Neural cell (in vitro differentiated cells): ENCODE measurements around the gene ATXN7L3. TPM values are rescaled to one million over a fixed set of nuclear protein-coding genes. Genes with fewer than 3 reads are reported as not detected.

ENCODE experiments used
- H2AFZ ChIP-seq: fragments of 200-600, 300-800 bp; sonication (generic), shearing (Covaris generic); 2 replicates; pipeline ENCODE4 v1.6.0; 2014; ENCODE audit warnings: low read depth, mild to moderate bottlenecking, antibody characterized with exemption, low read length, moderate library complexity
- H3F3A ChIP-seq: fragments of 200-600 bp; shearing (Covaris generic); 2 replicates; pipeline ENCODE4 v1.6.1; 2016; ENCODE audit warnings: mild to moderate bottlenecking, moderate library complexity, mixed read lengths, antibody characterized with exemption, low read length; ENCODE audit not compliant: insufficient read depth, poor library complexity, severe bottlenecking
- H3K27ac ChIP-seq: fragments of 200-600, 300-800 bp; sonication (generic), shearing (Covaris generic); 2 replicates; pipeline ENCODE4 v1.5.1; 2014; ENCODE audit warnings: mild to moderate bottlenecking, low read length, moderate library complexity
- H3K27me3 ChIP-seq: fragments of 300-800, 200-600 bp; sonication (generic), shearing (Covaris generic); 2 replicates; pipeline ENCODE4 v1.6.0; 2014; ENCODE audit warnings: mild to moderate bottlenecking, low read depth, low read length, moderate library complexity; ENCODE audit not compliant: insufficient read depth
- H3K36me3 ChIP-seq: fragments of 300-800, 200-600 bp; sonication (generic), shearing (Covaris generic); 2 replicates; pipeline ENCODE4 v1.5.1; 2014; ENCODE audit warnings: mild to moderate bottlenecking, antibody characterized with exemption, low read length, moderate library complexity; ENCODE audit not compliant: insufficient read depth
- H3K4me2 ChIP-seq: fragments of 300-800, 200-600 bp; sonication (generic), shearing (Covaris generic); 2 replicates; pipeline ENCODE4 v1.6.0; 2014; ENCODE audit warnings: mild to moderate bottlenecking, low read length
- H3K4me3 ChIP-seq: fragments of 300-800, 200-600 bp; sonication (generic), shearing (Covaris generic); 2 replicates; pipeline ENCODE4 v1.5.1; 2014; ENCODE audit warnings: mild to moderate bottlenecking, low read length, moderate library complexity
- H3K79me2 ChIP-seq: fragments of 200-600 bp; shearing (Covaris generic); replicated peaks from 2 replicates; pipeline ENCODE4 v1.6.0; 2014; ENCODE audit warnings: mild to moderate bottlenecking, low read length, moderate library complexity; ENCODE audit not compliant: insufficient read depth
- H3K9ac ChIP-seq: fragments of 300-800, 200-600 bp; sonication (generic), shearing (Covaris generic); 2 replicates; pipeline ENCODE4 v1.6.1; 2016; ENCODE audit warnings: mild to moderate bottlenecking, low read length, mixed read lengths
- H3K9me2 ChIP-seq: fragments of 200-600 bp; shearing (Covaris generic); 2 replicates; pipeline ENCODE4 v1.6.1; 2016; ENCODE audit warnings: mild to moderate bottlenecking, low read length, mixed read lengths; ENCODE audit not compliant: insufficient read depth
- H3K9me3 ChIP-seq: fragments of 200-600, 300-800 bp; sonication (generic), shearing (Covaris generic); 2 replicates; pipeline ENCODE4 v1.6.1; 2016; ENCODE audit warnings: mild to moderate bottlenecking, mixed run types, low read length, moderate library complexity, mixed read lengths
- H4K20me1 ChIP-seq: fragments of 200-600 bp; shearing (Covaris generic); 2 replicates; pipeline ENCODE4 v1.6.1; 2016; ENCODE audit warnings: mild to moderate bottlenecking, mixed run types; ENCODE audit not compliant: insufficient read depth
- CTCF ChIP-seq: fragments of 450-650 bp; IDR thresholded peaks from 2 replicates; pipeline ENCODE4 v1.5.1; 2014; ENCODE audit warnings: antibody characterized with exemption, mild to moderate bottlenecking, moderate library complexity; ENCODE audit not compliant: poor library complexity, severe bottlenecking
- EP300 ChIP-seq: fragments of 450-650 bp; conservative IDR thresholded peaks from 2 replicates; pipeline ENCODE4 v1.6.1; 2014; ENCODE audit warnings: antibody characterized with exemption, mild to moderate bottlenecking, moderate library complexity; ENCODE audit not compliant: poor library complexity, severe bottlenecking
- EZH2 ChIP-seq: fragments of 200-600, 300-800 bp; shearing (Covaris generic), sonication (generic); IDR thresholded peaks from 2 replicates; pipeline ENCODE4 v1.6.1; 2014; ENCODE audit warnings: antibody characterized with exemption, low read length, borderline replicate concordance, mild to moderate bottlenecking; ENCODE audit not compliant: insufficient read depth, poor library complexity, severe bottlenecking
- MXI1 ChIP-seq: fragments of 450-650 bp; conservative IDR thresholded peaks from 2 replicates; pipeline ENCODE4 v1.6.1; 2014; ENCODE audit warnings: antibody characterized with exemption, mild to moderate bottlenecking; ENCODE audit not compliant: poor library complexity, severe bottlenecking
- POLR2AphosphoS5 ChIP-seq: IDR thresholded peaks from 2 replicates; pipeline ENCODE4 v1.6.1; 2012
- RAD21 ChIP-seq: fragments of 450-650 bp; conservative IDR thresholded peaks from 2 replicates; pipeline ENCODE4 v1.6.1; 2014; ENCODE audit warnings: antibody characterized with exemption, mild to moderate bottlenecking, moderate library complexity
- REST ChIP-seq: IDR thresholded peaks from 2 replicates; pipeline ENCODE4 v1.6.1; 2012; ENCODE audit warnings: borderline replicate concordance
- SMC3 ChIP-seq: fragments of 450-650 bp; conservative IDR thresholded peaks from 2 replicates; pipeline ENCODE4 v1.6.1; 2014; ENCODE audit warnings: antibody characterized with exemption, mild to moderate bottlenecking, moderate library complexity; ENCODE audit not compliant: poor library complexity
- TAF1 ChIP-seq: IDR thresholded peaks from 2 replicates; pipeline ENCODE4 v1.6.1; 2012; ENCODE audit warnings: low read depth
- polyA plus RNA-seq: library from polyadenylated mRNA; depleted of rRNA; stranded (reverse); fragments of >200 nt; gene quantifications from 2 replicates; pipeline ENCODE4 v1.2.3, GENCODE V29; 2014

Gene ATXN7L3
- polyA plus RNA-seq, 1 donor from 2014 or later: 97.2 TPM

GRCh38 chr17:44184212-44184810 lies 15.4 kb downstream of the ATXN7L3 start:
- H3K4me3 ChIP-seq: peak overlapping the region; percentile 5
- H3K9ac ChIP-seq: no peak overlapping the region
- H4K20me1 ChIP-seq: no peaks in the 10 kb centered on the region
- no peaks in the 10 kb centered on the region for H3F3A ChIP-seq
- H3K4me2 ChIP-seq: no peak overlapping the region
- no peaks in the 10 kb centered on the region for H3K36me3 ChIP-seq
- no peak overlapping the region for H2AFZ ChIP-seq
- TF ChIP-seq REST (no peak), POLR2AphosphoS5 (no peak), SMC3 (no peak), RAD21 (no peak), TAF1 (no peak), EP300 (no peak), MXI1 (no peak), EZH2 (no peak), CTCF (no peak)
- no peak overlapping the region for H3K27ac ChIP-seq
- peaks cover 34% of the 10 kb centered on the region for H3K79me2 ChIP-seq
- H3K9me2 ChIP-seq: no peaks in the 10 kb centered on the region
- H3K27me3 ChIP-seq: no peaks in the 10 kb centered on the region
- H3K9me3 ChIP-seq: no peaks in the 10 kb centered on the region

- Histone ChIP-seq H3K9me3 (no peaks in the 10 kb centered on the region), H3K36me3 (no peaks in the 10 kb centered on the region), H3K9ac (no peak overlapping the region), H3K27me3 (no peaks in the 10 kb centered on the region), H3K27ac (no peak overlapping the region), H3K4me3 (no peak overlapping the region), H3K9me2 (no peaks in the 10 kb centered on the region), H3K79me2 (peaks cover 26% of the 10 kb centered on the region), H3F3A (no peaks in the 10 kb centered on the region), H2AFZ (no peak overlapping the region), H3K4me2 (no peak overlapping the region), H4K20me1 (no peaks in the 10 kb centered on the region)
- TF ChIP-seq POLR2AphosphoS5: no peak
- no peak for TF ChIP-seq EZH2
- TF ChIP-seq TAF1: no peak
- no peak for TF ChIP-seq SMC3
- no peak for TF ChIP-seq MXI1
- no peak for TF ChIP-seq CTCF
- no peak for TF ChIP-seq EP300
- TF ChIP-seq RAD21: no peak
- no peak for TF ChIP-seq REST
Observed at GRCh38 chr17:44183024-44183423, 16.7 kb downstream of the ATXN7L3 start.
